ENCODE measurements around the gene KRT82.

The KRT82 gene

GRCh38 chr12:52379536-52379935, 26.6 kb downstream of the KRT82 start:
- no peaks in the 10 kb centered on the region for H3K4me1 ChIP-seq (ENCODE audit: low read length)
- H3K27ac ChIP-seq (ENCODE audit: low read length): no peak overlapping the region
- no peak overlapping the region for H3K4me3 ChIP-seq (ENCODE audit: low read length)
- DNase-seq: no peak
- TF ChIP-seq EZH2 (optimal IDR thresholded peaks at IDR 0.05; ENCODE audit: low read depth, low read length) (no peak), EZH2phosphoT487 (IDR thresholded peaks at IDR 0.05; ENCODE audit: low read length) (no peak)
- TF ChIP-seq, protein P1, sequence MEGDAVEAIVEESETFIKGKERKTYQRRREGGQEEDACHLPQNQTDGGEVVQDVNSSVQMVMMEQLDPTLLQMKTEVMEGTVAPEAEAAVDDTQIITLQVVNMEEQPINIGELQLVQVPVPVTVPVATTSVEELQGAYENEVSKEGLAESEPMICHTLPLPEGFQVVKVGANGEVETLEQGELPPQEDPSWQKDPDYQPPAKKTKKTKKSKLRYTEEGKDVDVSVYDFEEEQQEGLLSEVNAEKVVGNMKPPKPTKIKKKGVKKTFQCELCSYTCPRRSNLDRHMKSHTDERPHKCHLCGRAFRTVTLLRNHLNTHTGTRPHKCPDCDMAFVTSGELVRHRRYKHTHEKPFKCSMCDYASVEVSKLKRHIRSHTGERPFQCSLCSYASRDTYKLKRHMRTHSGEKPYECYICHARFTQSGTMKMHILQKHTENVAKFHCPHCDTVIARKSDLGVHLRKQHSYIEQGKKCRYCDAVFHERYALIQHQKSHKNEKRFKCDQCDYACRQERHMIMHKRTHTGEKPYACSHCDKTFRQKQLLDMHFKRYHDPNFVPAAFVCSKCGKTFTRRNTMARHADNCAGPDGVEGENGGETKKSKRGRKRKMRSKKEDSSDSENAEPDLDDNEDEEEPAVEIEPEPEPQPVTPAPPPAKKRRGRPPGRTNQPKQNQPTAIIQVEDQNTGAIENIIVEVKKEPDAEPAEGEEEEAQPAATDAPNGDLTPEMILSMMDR (IDR thresholded peaks at IDR 0.05; ENCODE audit: low read length): no peak
- no peaks in the 10 kb centered on the region for H3K36me3 ChIP-seq (replicated peaks; ENCODE audit: insufficient read depth, low read length)
- no peak overlapping the region for H3K4me2 ChIP-seq (ENCODE audit: low read depth, low read length)
- H3K27me3 ChIP-seq (replicated peaks; ENCODE audit: insufficient read depth, low read length): peaks cover 83% of the 10 kb centered on the region
- no peak overlapping the region for H3K9ac ChIP-seq (ENCODE audit: low read length)
- H3K9me2 ChIP-seq (replicated peaks; ENCODE audit: insufficient read depth, low read length): no peaks in the 10 kb centered on the region
- no peaks in the 10 kb centered on the region for H4K20me1 ChIP-seq (ENCODE audit: insufficient read depth, low read length)
- no peaks in the 10 kb centered on the region for H3F3A ChIP-seq (ENCODE audit: insufficient read depth, low read length)
- H3K79me2 ChIP-seq (ENCODE audit: low read length): no peaks in the 10 kb centered on the region
- H3K9me3 ChIP-seq (replicated peaks; ENCODE audit: insufficient read depth, low read length): no peaks in the 10 kb centered on the region
- H2AFZ ChIP-seq (ENCODE audit: low read length): no peak overlapping the region

DNA sequence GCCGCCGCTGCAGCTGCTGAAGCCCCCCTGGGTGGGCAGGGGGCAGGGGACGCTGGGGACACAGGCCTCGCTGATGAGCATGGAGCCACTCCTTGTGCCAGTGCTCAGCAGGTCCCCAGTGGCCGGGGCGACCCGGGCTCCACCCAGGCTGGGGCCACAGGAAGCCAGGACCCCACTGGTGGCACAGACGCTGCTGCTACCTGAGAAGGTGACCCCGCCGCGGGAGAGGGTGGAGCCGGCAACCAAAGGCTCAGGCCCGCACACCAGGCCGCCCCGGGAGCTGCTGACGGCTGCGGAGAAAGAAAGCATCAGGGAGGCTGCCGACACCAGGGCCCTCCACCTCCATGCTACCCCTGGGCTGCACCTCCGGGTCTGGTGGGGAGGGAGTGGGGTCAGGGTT, 28.0 kb downstream of the KRT82 start:
- no peak overlapping the region for H3K27ac ChIP-seq (ENCODE audit: low read length)
- H3K4me1 ChIP-seq (ENCODE audit: low read length): no peaks in the 10 kb centered on the region
- no peaks in the 10 kb centered on the region for H3K36me3 ChIP-seq (replicated peaks; ENCODE audit: insufficient read depth, low read length)
- H3K27me3 ChIP-seq (replicated peaks; ENCODE audit: insufficient read depth, low read length): peaks cover 83% of the 10 kb centered on the region
- H3F3A ChIP-seq (ENCODE audit: insufficient read depth, low read length): no peaks in the 10 kb centered on the region
- no peak overlapping the region for H3K9ac ChIP-seq (ENCODE audit: low read length)
- no peak for TF ChIP-seq EZH2 (optimal IDR thresholded peaks at IDR 0.05; ENCODE audit: low read depth, low read length)
- TF ChIP-seq, protein P1 (IDR thresholded peaks at IDR 0.05; ENCODE audit: low read length): no peak
- no peak for TF ChIP-seq EZH2phosphoT487 (IDR thresholded peaks at IDR 0.05; ENCODE audit: low read length)
- no peaks in the 10 kb centered on the region for H3K9me3 ChIP-seq (replicated peaks; ENCODE audit: insufficient read depth, low read length)
- no peaks in the 10 kb centered on the region for H3K9me2 ChIP-seq (replicated peaks; ENCODE audit: insufficient read depth, low read length)
- H3K4me2 ChIP-seq (ENCODE audit: low read depth, low read length): no peak overlapping the region
- H2AFZ ChIP-seq (ENCODE audit: low read length): no peak overlapping the region
- H4K20me1 ChIP-seq (ENCODE audit: insufficient read depth, low read length): no peaks in the 10 kb centered on the region
- no peak for DNase-seq
- no peaks in the 10 kb centered on the region for H3K79me2 ChIP-seq (ENCODE audit: low read length)
- no peak overlapping the region for H3K4me3 ChIP-seq (ENCODE audit: low read length)

DNA sequence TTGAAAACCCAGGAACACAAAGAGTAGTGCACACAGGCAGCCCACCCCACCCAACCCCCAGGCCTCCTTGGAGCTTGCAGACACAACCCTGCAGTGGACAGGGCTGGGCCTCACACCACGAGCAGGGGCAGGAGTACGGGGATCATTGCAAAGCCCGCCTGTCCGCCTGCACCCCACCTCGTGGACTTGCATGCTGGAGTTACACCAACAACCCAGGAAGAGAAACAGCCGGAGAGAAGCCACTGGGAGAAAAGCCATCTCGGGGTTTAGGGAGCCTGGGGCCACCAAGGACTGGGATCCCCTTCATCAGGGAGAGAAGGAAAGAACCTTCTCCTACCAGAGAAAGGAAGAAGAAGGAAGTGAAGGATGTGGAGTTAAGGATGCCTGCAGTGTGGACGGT, 28.9 kb downstream of the KRT82 start:
- no peak overlapping the region for H3K9ac ChIP-seq (ENCODE audit: low read length)
- no peaks in the 10 kb centered on the region for H4K20me1 ChIP-seq (ENCODE audit: insufficient read depth, low read length)
- no peak overlapping the region for H3K4me3 ChIP-seq (ENCODE audit: low read length)
- no peaks in the 10 kb centered on the region for H3K79me2 ChIP-seq (ENCODE audit: low read length)
- H3K36me3 ChIP-seq (replicated peaks; ENCODE audit: insufficient read depth, low read length): no peaks in the 10 kb centered on the region
- no peak overlapping the region for H3K27ac ChIP-seq (ENCODE audit: low read length)
- H3F3A ChIP-seq (ENCODE audit: insufficient read depth, low read length): no peaks in the 10 kb centered on the region
- no peak overlapping the region for H2AFZ ChIP-seq (ENCODE audit: low read length)
- no peak for DNase-seq
- TF ChIP-seq EZH2 (optimal IDR thresholded peaks at IDR 0.05; ENCODE audit: low read depth, low read length) (no peak), EZH2phosphoT487 (IDR thresholded peaks at IDR 0.05; ENCODE audit: low read length) (no peak)
- TF ChIP-seq, protein P1 (IDR thresholded peaks at IDR 0.05; ENCODE audit: low read length): no peak
- no peaks in the 10 kb centered on the region for H3K4me1 ChIP-seq (ENCODE audit: low read length)
- no peaks in the 10 kb centered on the region for H3K9me3 ChIP-seq (replicated peaks; ENCODE audit: insufficient read depth, low read length)
- H3K9me2 ChIP-seq (replicated peaks; ENCODE audit: insufficient read depth, low read length): no peaks in the 10 kb centered on the region
- peaks cover 81% of the 10 kb centered on the region for H3K27me3 ChIP-seq (replicated peaks; ENCODE audit: insufficient read depth, low read length)
- H3K4me2 ChIP-seq (ENCODE audit: low read depth, low read length): no peak overlapping the region
